GM12878 (cell line): ENCODE data around the gene DNAH17. TPM values are rescaled to one million over a fixed set of nuclear protein-coding genes. Genes with fewer than 3 reads are reported as not detected.

Experiments used
- ATAC-seq: fragments of 200-7000 bp; cut with Tn5 transposase; 3 replicates; pipeline ENCODE4 v1.9.1; 2020; ENCODE audit warnings: mild to moderate bottlenecking, moderate library complexity
- BruUV-seq: library from RNA; stranded (reverse); fragments of 400-500 nt; replicated peaks from 2 replicates; lab custom pipeline; 2021; lab: Mats Ljungman, UMichigan
- CTCF ChIA-PET: fragments of 300-600 bp; sonication (Branson Sonifier 250); formaldehyde crosslinking; extraction: SDS; loops from one replicate; lab custom pipeline; 2021; ENCODE audit warnings: inconsistent platforms; lab: Yijun Ruan, JAX
- POLR2A ChIA-PET: fragments of 350-600 bp; formaldehyde crosslinking; extraction: SDS; loops from one replicate; lab custom pipeline; 2021; ENCODE audit warnings: inconsistent platforms; lab: Charles Lee
- RAD21 ChIA-PET: fragments of 300-600 bp; sonication (Branson Sonifier 250); formaldehyde crosslinking; loops from one replicate; lab custom pipeline; 2023; ENCODE audit warnings: antibody characterized with exemption; ENCODE audit not compliant: unreplicated experiment; lab: Charles Lee
- SMC1A ChIA-PET: fragments of 300-600 bp; sonication (Branson Sonifier 250); formaldehyde crosslinking; loops from one replicate; lab custom pipeline; 2023; ENCODE audit not compliant: unreplicated experiment, uncharacterized antibody; lab: Charles Lee
- DNase-seq: peaks from one replicate; pipeline ENCODE4 v3.0.0-alpha.2; 2011; ENCODE audit warnings: low read depth, low spot score
- FAIRE-seq: peaks from 3 replicates; lab custom pipeline; 2011; peaks lifted over from hg19 to GRCh38; lab: Jason Lieb, UNC
- H2AFZ ChIP-seq: 2 replicates; pipeline ENCODE4 v1.6.0; 2011; ENCODE audit warnings: low read depth, low read length, control low read depth; ENCODE audit not compliant: control insufficient read depth
- H3K27ac ChIP-seq: 2 replicates; pipeline ENCODE4 v1.5.1; 2011; ENCODE audit warnings: control low read depth; ENCODE audit not compliant: control insufficient read depth, insufficient read depth
- H3K27me3 ChIP-seq, 2 experiments: replicated peaks in 1 of 2; 2 replicates each; pipeline versions ENCODE4 v1.6.0 to v1.6.1; 2011; ENCODE audit warnings: low read length in 1 of 2; ENCODE audit not compliant: control insufficient read depth in 2 of 2, insufficient read depth in 2 of 2
- H3K36me3 ChIP-seq, 2 experiments: 2 replicates each; pipeline ENCODE4 v1.5.1; 2011; ENCODE audit warnings: low read length in 1 of 2; ENCODE audit not compliant: control insufficient read depth in 2 of 2, insufficient read depth in 2 of 2
- H3K4me1 ChIP-seq: 2 replicates; pipeline ENCODE4 v1.6.1; 2011; ENCODE audit warnings: mild to moderate bottlenecking, low read length, moderate library complexity, mixed read lengths; ENCODE audit not compliant: control insufficient read depth, insufficient read depth
- H3K4me2 ChIP-seq: 2 replicates; pipeline ENCODE4 v1.6.0; 2011; ENCODE audit warnings: control low read depth; ENCODE audit not compliant: control insufficient read depth, insufficient read depth
- H3K4me3 ChIP-seq: fragments of 200-600 bp; sonication (generic); 2 replicates; pipeline ENCODE4 v1.5.1; 2016
- H3K79me2 ChIP-seq: 2 replicates; pipeline ENCODE4 v1.6.0; 2011; ENCODE audit warnings: low read length; ENCODE audit not compliant: control insufficient read depth, insufficient read depth
- H3K9ac ChIP-seq: 2 replicates; pipeline ENCODE4 v1.8.0; 2011; ENCODE audit warnings: low read length, control low read depth, mixed read lengths; ENCODE audit not compliant: control insufficient read depth, insufficient read depth
- H3K9me3 ChIP-seq: replicated peaks from 3 replicates; pipeline ENCODE4 v1.5.1; 2011; ENCODE audit warnings: mild to moderate bottlenecking, low read length; ENCODE audit not compliant: control insufficient read depth, insufficient read depth
- H4K20me1 ChIP-seq: 2 replicates; pipeline ENCODE4 v1.6.0; 2011; ENCODE audit not compliant: control insufficient read depth, insufficient read depth
- BMI1 ChIP-seq: fragments of 450-650 bp; IDR thresholded peaks from 2 replicates; pipeline ENCODE4 v1.6.1; 2016; ENCODE audit warnings: mild to moderate bottlenecking, moderate library complexity, borderline replicate concordance
- KLF5 ChIP-seq: fragments of 450-650 bp; IDR thresholded peaks from 2 replicates; pipeline ENCODE4 v1.6.1; 2014; ENCODE audit warnings: mild to moderate bottlenecking; ENCODE audit not compliant: partially characterized antibody
- SIN3A ChIP-seq: IDR thresholded peaks from 2 replicates; pipeline ENCODE4 v1.6.1; 2012; ENCODE audit warnings: low read depth, low read length, improper control_type of control experiment
- SKIL ChIP-seq: fragments of 450-650 bp; IDR thresholded peaks from 2 replicates; pipeline ENCODE4 v1.6.1; 2017; ENCODE audit warnings: mild to moderate bottlenecking, low read depth, inconsistent platforms; ENCODE audit not compliant: poor library complexity, severe bottlenecking
- WGBS: methylation state at CpG from one replicate; pipeline ENCODE4 v1.1.6; 2016; ENCODE audit warnings: low lambda C conversion rate; ENCODE audit not compliant: insufficient replicate concordance, insufficient coverage; ENCODE audit errors: missing lambda C conversion rate; 5-methylcytosine and 5-hydroxymethylcytosine counted together
- in situ Hi-C: fragments of 300-500 bp; cut with MboI; formaldehyde crosslinking; loops from 9 replicates; pipeline ENCODE4 v1.14.3; 2018; ENCODE audit warnings: mixed read lengths
- intact Hi-C: fragments of 100-400 bp; cut with micrococcal nuclease; formaldehyde crosslinking; loops from one replicate; pipeline ENCODE4 v1.14.2; 2022; ENCODE audit not compliant: unreplicated experiment
- polyA plus RNA-seq, 11 experiments: library from polyadenylated mRNA; depleted of rRNA in 4 of 11; unstranded in 6 of 11; stranded (reverse) in 5 of 11; fragments of >200 nt; fragmentation: Nextera tagmentation in 4 of 11; fragmentation: Illumina TruSeq in 1 of 11; extraction: Ambion mirVana in 4 of 11; extraction: Trizol in 1 of 11; gene quantifications; 1 replicate in 1 of 11; 2 replicates in 10 of 11; pipeline versions ENCODE4 v1.2.1 to v1.2.3, GENCODE V29; 2011 to 2016; ENCODE audit warnings: inconsistent platforms in 2 of 11, missing spikeins in 2 of 11, low read depth in 1 of 11
- total RNA-seq, 4 experiments: library from RNA; depleted of rRNA in 3 of 4; stranded (reverse); fragments of >200 nt in 3 of 4; fragmentation: Illumina TruSeq in 1 of 4; extraction: Trizol in 1 of 4; gene quantifications; 2 replicates each; pipeline versions ENCODE4 v1.2.1 to v1.2.3, GENCODE V29; 2013 to 2021

Gene DNAH17
- total and polyA plus RNA-seq, 10 of the 15 experiments (the other 5 are each of a cell fraction or from before 2014, with no cell fraction given), result 0.16 to 2.9 (median 0.56) TPM

- Histone ChIP-seq H3K36me3 (no peaks in the 10 kb centered on the region), H2AFZ (no peak overlapping the region), H3K4me2 (peak overlapping the region; percentile 69), H3K27ac (peak overlapping the region; percentile 52), H3K27me3 (no peaks in the 10 kb centered on the region), H3K9me3 (no peaks in the 10 kb centered on the region), H3K4me1 (peaks cover 7% of the 10 kb centered on the region), H3K9ac (peak overlapping the region; percentile 30), H3K79me2 (peaks cover 41% of the 10 kb centered on the region), H4K20me1 (no peaks in the 10 kb centered on the region), H3K4me3 (peak overlapping the region; percentile 79; the same call in 1 of the 2 replicates)
- ChIA-PET RAD21 (no interaction called here), POLR2A (interaction anchor here (0.5 kb wide), 1 partner anchor 35 kb away, joined by 5 read pairs; no protein-coding TSS in a partner anchor), CTCF (no interaction called here), SMC1A (no interaction called here)
- WGBS, result 43% methylated on average over 13 of the region's 13 CpGs
- FAIRE-seq, result no peak
- no peak for DNase-seq
- no peak for ATAC-seq
- in situ Hi-C loops (no loop called here), intact Hi-C loops (loop anchor here (5.0 kb wide), 1 partner anchor 40 kb away; no protein-coding TSS in a partner anchor)
- TF ChIP-seq BMI1, result no peak
- TF ChIP-seq KLF5, result no peak
- no peak for TF ChIP-seq SKIL
- TF ChIP-seq SIN3A, result no peak
- no TSS peak for BruUV-seq
Measured at GRCh38 chr17:78486946-78487680, 90.1 kb downstream of the DNAH17 start.
